Measurements from ENCODE around the gene OSBPL5. TPM values are rescaled to one million over a fixed set of nuclear protein-coding genes. Genes with fewer than 3 reads are reported as not detected.

Gene OSBPL5
- total RNA-seq, 1 experiment from 2014 or later = not detected

GRCh38 chr11:3177931-3178330, 12.8 kb upstream of the OSBPL5 start:
- Histone ChIP-seq H3K4me3 (ENCODE audit: low read length) (no peak overlapping the region), H4K20me1 (ENCODE audit: insufficient read depth, low read depth, low read length) (no peaks in the 10 kb centered on the region), H3K9me2 (replicated peaks; ENCODE audit: insufficient read depth, low read length) (no peaks in the 10 kb centered on the region), H3K36me3 (ENCODE audit: insufficient read depth, low read length) (no peaks in the 10 kb centered on the region; the same call in 1 of the 2 replicates), H3K79me2 (ENCODE audit: low read length) (no peaks in the 10 kb centered on the region), H3K27ac (ENCODE audit: low read length) (no peak overlapping the region), H3K9ac (ENCODE audit: low read length) (no peak overlapping the region), H3K4me2 (ENCODE audit: low read depth, low read length, poor library complexity, severe bottlenecking) (no peak overlapping the region), H3K9me3 (ENCODE audit: low read length) (peaks cover 16% of the 10 kb centered on the region), H3K27me3 (ENCODE audit: low read length) (no peaks in the 10 kb centered on the region), H3K4me1 (ENCODE audit: low read length) (no peaks in the 10 kb centered on the region), H2AFZ (ENCODE audit: low read length) (no peak overlapping the region)
- no peak for DNase-seq

GRCh38 chr11:3176487-3176886, 11.4 kb upstream of the OSBPL5 start:
- Histone ChIP-seq H3K9me2 (replicated peaks; ENCODE audit: insufficient read depth, low read length) (no peaks in the 10 kb centered on the region), H3K9me3 (ENCODE audit: low read length) (peaks cover 16% of the 10 kb centered on the region), H3K4me3 (ENCODE audit: low read length) (no peak overlapping the region), H4K20me1 (ENCODE audit: insufficient read depth, low read depth, low read length) (no peaks in the 10 kb centered on the region), H3K9ac (ENCODE audit: low read length) (no peak overlapping the region), H3K4me2 (ENCODE audit: low read depth, low read length, poor library complexity, severe bottlenecking) (no peak overlapping the region), H3K36me3 (ENCODE audit: insufficient read depth, low read length) (no peaks in the 10 kb centered on the region; the same call in 1 of the 2 replicates), H3K27ac (ENCODE audit: low read length) (no peak overlapping the region), H3K4me1 (ENCODE audit: low read length) (no peaks in the 10 kb centered on the region), H3K79me2 (ENCODE audit: low read length) (no peaks in the 10 kb centered on the region), H2AFZ (ENCODE audit: low read length) (no peak overlapping the region), H3K27me3 (ENCODE audit: low read length) (no peaks in the 10 kb centered on the region)
- DNase-seq = no peak

- Histone ChIP-seq H3K79me2 (ENCODE audit: low read length) (no peaks in the 10 kb centered on the region), H3K9me2 (replicated peaks; ENCODE audit: insufficient read depth, low read length) (no peaks in the 10 kb centered on the region), H3K27ac (ENCODE audit: low read length) (no peak overlapping the region), H3K9ac (ENCODE audit: low read length) (no peak overlapping the region), H3K4me2 (ENCODE audit: low read depth, low read length, poor library complexity, severe bottlenecking) (no peak overlapping the region), H3K27me3 (ENCODE audit: low read length) (no peaks in the 10 kb centered on the region), H4K20me1 (ENCODE audit: insufficient read depth, low read depth, low read length) (no peaks in the 10 kb centered on the region), H3K9me3 (ENCODE audit: low read length) (peaks cover 16% of the 10 kb centered on the region), H3K4me3 (ENCODE audit: low read length) (no peak overlapping the region), H2AFZ (ENCODE audit: low read length) (no peak overlapping the region), H3K4me1 (ENCODE audit: low read length) (no peaks in the 10 kb centered on the region), H3K36me3 (ENCODE audit: insufficient read depth, low read length) (no peaks in the 10 kb centered on the region; the same call in 1 of the 2 replicates)
- no peak for DNase-seq
These were observed 10.1 kb upstream of the OSBPL5 start for GRCh38 chr11:3175194-3175593.

GRCh38 chr11:3174387-3174786, 9.3 kb upstream of the OSBPL5 start:
- H3K27ac ChIP-seq (ENCODE audit: low read length) = no peak overlapping the region
- no peaks in the 10 kb centered on the region for H3K9me2 ChIP-seq (replicated peaks; ENCODE audit: insufficient read depth, low read length)
- no peak overlapping the region for H2AFZ ChIP-seq (ENCODE audit: low read length)
- H3K27me3 ChIP-seq (ENCODE audit: low read length) = no peaks in the 10 kb centered on the region
- no peak overlapping the region for H3K4me2 ChIP-seq (ENCODE audit: low read depth, low read length, poor library complexity, severe bottlenecking)
- DNase-seq = no peak
- no peaks in the 10 kb centered on the region for H3K4me1 ChIP-seq (ENCODE audit: low read length)
- H3K79me2 ChIP-seq (ENCODE audit: low read length) = no peaks in the 10 kb centered on the region
- H3K36me3 ChIP-seq (ENCODE audit: insufficient read depth, low read length) = no peaks in the 10 kb centered on the region; the same call in 1 of the 2 replicates
- H3K4me3 ChIP-seq (ENCODE audit: low read length) = no peak overlapping the region
- peaks cover 16% of the 10 kb centered on the region for H3K9me3 ChIP-seq (ENCODE audit: low read length)
- no peak overlapping the region for H3K9ac ChIP-seq (ENCODE audit: low read length)
- no peaks in the 10 kb centered on the region for H4K20me1 ChIP-seq (ENCODE audit: insufficient read depth, low read depth, low read length)

GRCh38 chr11:3173795-3174194, 8.7 kb upstream of the OSBPL5 start:
- DNase-seq = no peak
- H3K4me2 ChIP-seq (ENCODE audit: low read depth, low read length, poor library complexity, severe bottlenecking) = no peak overlapping the region
- no peaks in the 10 kb centered on the region for H4K20me1 ChIP-seq (ENCODE audit: insufficient read depth, low read depth, low read length)
- no peaks in the 10 kb centered on the region for H3K79me2 ChIP-seq (ENCODE audit: low read length)
- H3K36me3 ChIP-seq (ENCODE audit: insufficient read depth, low read length) = no peaks in the 10 kb centered on the region; the same call in 1 of the 2 replicates
- H3K4me3 ChIP-seq (ENCODE audit: low read length) = no peak overlapping the region
- H3K4me1 ChIP-seq (ENCODE audit: low read length) = no peaks in the 10 kb centered on the region
- H3K27ac ChIP-seq (ENCODE audit: low read length) = no peak overlapping the region
- H3K27me3 ChIP-seq (ENCODE audit: low read length) = no peaks in the 10 kb centered on the region
- H3K9me3 ChIP-seq (ENCODE audit: low read length) = peaks cover 16% of the 10 kb centered on the region
- H2AFZ ChIP-seq (ENCODE audit: low read length) = no peak overlapping the region
- H3K9me2 ChIP-seq (replicated peaks; ENCODE audit: insufficient read depth, low read length) = no peaks in the 10 kb centered on the region
- H3K9ac ChIP-seq (ENCODE audit: low read length) = no peak overlapping the region

GRCh38 chr11:3171931-3172560, 6.9 kb upstream of the OSBPL5 start:
- no peaks in the 10 kb centered on the region for H3K9me2 ChIP-seq (replicated peaks; ENCODE audit: insufficient read depth, low read length)
- H3K27ac ChIP-seq (ENCODE audit: low read length) = no peak overlapping the region
- H3K9me3 ChIP-seq (ENCODE audit: low read length) = peaks cover 12% of the 10 kb centered on the region
- no peaks in the 10 kb centered on the region for H3K4me1 ChIP-seq (ENCODE audit: low read length)
- H3K27me3 ChIP-seq (ENCODE audit: low read length) = no peaks in the 10 kb centered on the region
- H2AFZ ChIP-seq (ENCODE audit: low read length) = no peak overlapping the region
- no peak for DNase-seq
- H3K79me2 ChIP-seq (ENCODE audit: low read length) = no peaks in the 10 kb centered on the region
- no peak overlapping the region for H3K4me2 ChIP-seq (ENCODE audit: low read depth, low read length, poor library complexity, severe bottlenecking)
- H3K9ac ChIP-seq (ENCODE audit: low read length) = no peak overlapping the region
- no peaks in the 10 kb centered on the region; the same call in 1 of the 2 replicates for H3K36me3 ChIP-seq (ENCODE audit: insufficient read depth, low read length)
- no peak overlapping the region for H3K4me3 ChIP-seq (ENCODE audit: low read length)
- H4K20me1 ChIP-seq (ENCODE audit: insufficient read depth, low read depth, low read length) = no peaks in the 10 kb centered on the region

GRCh38 chr11:3170756-3171650, 5.9 kb upstream of the OSBPL5 start:
- Histone ChIP-seq H3K9me2 (replicated peaks; ENCODE audit: insufficient read depth, low read length) (no peaks in the 10 kb centered on the region), H3K79me2 (ENCODE audit: low read length) (no peaks in the 10 kb centered on the region), H3K36me3 (ENCODE audit: insufficient read depth, low read length) (no peaks in the 10 kb centered on the region), H3K27me3 (ENCODE audit: low read length) (no peaks in the 10 kb centered on the region), H4K20me1 (ENCODE audit: insufficient read depth, low read depth, low read length) (no peaks in the 10 kb centered on the region), H3K4me3 (ENCODE audit: low read length) (no peak overlapping the region), H3K9me3 (ENCODE audit: low read length) (peaks cover 3% of the 10 kb centered on the region), H3K9ac (ENCODE audit: low read length) (no peak overlapping the region), H3K27ac (ENCODE audit: low read length) (no peak overlapping the region), H3K4me2 (ENCODE audit: low read depth, low read length, poor library complexity, severe bottlenecking) (no peak overlapping the region), H2AFZ (ENCODE audit: low read length) (no peak overlapping the region), H3K4me1 (ENCODE audit: low read length) (no peaks in the 10 kb centered on the region)
- DNase-seq = no peak

GRCh38 chr11:3170044-3170755, 5.1 kb upstream of the OSBPL5 start:
- H3K36me3 ChIP-seq (ENCODE audit: insufficient read depth, low read length) = no peaks in the 10 kb centered on the region
- no peak overlapping the region for H3K9ac ChIP-seq (ENCODE audit: low read length)
- no peak overlapping the region for H3K4me3 ChIP-seq (ENCODE audit: low read length)
- H3K9me3 ChIP-seq (ENCODE audit: low read length) = no peaks in the 10 kb centered on the region
- no peak for DNase-seq
- H3K4me2 ChIP-seq (ENCODE audit: low read depth, low read length, poor library complexity, severe bottlenecking) = no peak overlapping the region
- no peaks in the 10 kb centered on the region for H3K9me2 ChIP-seq (replicated peaks; ENCODE audit: insufficient read depth, low read length)
- H3K27ac ChIP-seq (ENCODE audit: low read length) = no peak overlapping the region
- H4K20me1 ChIP-seq (ENCODE audit: insufficient read depth, low read depth, low read length) = no peaks in the 10 kb centered on the region
- H3K27me3 ChIP-seq (ENCODE audit: low read length) = no peaks in the 10 kb centered on the region
- no peaks in the 10 kb centered on the region for H3K4me1 ChIP-seq (ENCODE audit: low read length)
- H2AFZ ChIP-seq (ENCODE audit: low read length) = no peak overlapping the region
- H3K79me2 ChIP-seq (ENCODE audit: low read length) = no peaks in the 10 kb centered on the region

Measured in Karpas-422 (cell line).